Loucy (cell line): ENCODE measurements around the gene SERPINB6.

Experiments used
- H2AFZ ChIP-seq: fragments of 200-600 bp; sonication (generic); 2 replicates; pipeline ENCODE4 v1.6.0; 2016; ENCODE audit warnings: antibody characterized with exemption, mild to moderate bottlenecking, low read length, moderate library complexity
- H3F3A ChIP-seq: fragments of 200-600 bp; 2 replicates; pipeline ENCODE4 v1.6.0; 2016; ENCODE audit warnings: antibody characterized with exemption, low read depth, mild to moderate bottlenecking
- H3K27me3 ChIP-seq: fragments of 200-600 bp; sonication (generic); 2 replicates; pipeline ENCODE4 v1.6.1; 2014; ENCODE audit warnings: low read length, mild to moderate bottlenecking; ENCODE audit not compliant: insufficient read depth, poor library complexity, severe bottlenecking
- H3K36me3 ChIP-seq: fragments of 200-600 bp; sonication (generic); 2 replicates; pipeline ENCODE4 v1.6.1; 2016; ENCODE audit warnings: low read length; ENCODE audit not compliant: insufficient read depth
- H3K4me1 ChIP-seq: fragments of 200-600 bp; sonication (generic); 2 replicates; pipeline ENCODE4 v1.5.1; 2014; ENCODE audit warnings: low read length, mild to moderate bottlenecking; ENCODE audit not compliant: insufficient read depth, poor library complexity, severe bottlenecking
- H3K4me2 ChIP-seq: fragments of 200-600 bp; sonication (generic); 2 replicates; pipeline ENCODE4 v1.6.0; 2014; ENCODE audit warnings: antibody characterized with exemption, low read length, low read depth, mild to moderate bottlenecking; ENCODE audit not compliant: poor library complexity, severe bottlenecking
- H3K4me3 ChIP-seq: fragments of 200-600 bp; sonication (generic); 2 replicates; pipeline ENCODE4 v1.5.1; 2014; ENCODE audit warnings: low read length, mild to moderate bottlenecking, mixed read lengths; ENCODE audit not compliant: poor library complexity, severe bottlenecking
- H3K79me2 ChIP-seq: fragments of 200-600 bp; sonication (generic); 2 replicates; pipeline ENCODE4 v1.6.1; 2014; ENCODE audit warnings: low read length; ENCODE audit not compliant: insufficient read depth
- H3K9ac ChIP-seq: fragments of 200-600 bp; sonication (generic); 2 replicates; pipeline ENCODE4 v1.6.0; 2014; ENCODE audit warnings: mild to moderate bottlenecking, low read depth, low read length, moderate library complexity; ENCODE audit not compliant: poor library complexity, severe bottlenecking
- H3K9me2 ChIP-seq: fragments of 200-600 bp; sonication (generic); replicated peaks from 2 replicates; pipeline ENCODE4 v1.6.1; 2016; ENCODE audit warnings: low read depth, low read length, mixed read lengths
- H3K9me3 ChIP-seq: fragments of 200-600 bp; sonication (generic); 2 replicates; pipeline ENCODE4 v1.6.1; 2014; ENCODE audit warnings: mild to moderate bottlenecking, antibody characterized with exemption, low read length, low read depth; ENCODE audit not compliant: insufficient read depth
- H4K20me1 ChIP-seq: fragments of 200-600 bp; sonication (generic); 2 replicates; pipeline ENCODE4 v1.6.0; 2014; ENCODE audit warnings: antibody characterized with exemption, low read length, mild to moderate bottlenecking; ENCODE audit not compliant: insufficient read depth, poor library complexity, severe bottlenecking
- CTCF ChIP-seq: fragments of 200-600 bp; sonication (generic); conservative IDR thresholded peaks from 2 replicates; pipeline ENCODE4 v1.5.1; 2014; ENCODE audit warnings: mild to moderate bottlenecking, antibody characterized with exemption, low read length
- EZH2phosphoT487 ChIP-seq: fragments of 200-600 bp; IDR thresholded peaks from 2 replicates; pipeline ENCODE4 v1.6.1; 2018; ENCODE audit warnings: antibody characterized with exemption, mild to moderate bottlenecking, moderate library complexity, borderline replicate concordance

The SERPINB6 gene

DNA sequence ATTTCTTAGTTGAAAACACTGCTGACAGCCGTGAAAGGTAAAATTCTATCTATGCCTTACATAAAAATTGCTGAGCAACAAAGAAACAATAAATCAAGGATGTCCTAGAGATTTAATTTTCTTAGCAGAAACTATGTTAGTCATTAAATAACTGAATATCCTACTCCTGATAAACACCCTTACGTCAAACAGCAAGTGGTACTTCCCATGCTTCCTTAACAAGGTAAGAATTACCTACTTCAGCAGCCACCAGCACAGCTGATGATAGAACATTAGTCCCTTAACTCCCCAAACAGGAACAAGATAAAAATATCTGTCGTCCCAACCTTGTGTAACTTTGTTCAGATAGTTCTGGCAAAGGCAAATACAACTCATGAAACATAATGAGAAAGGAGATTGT, 8.7 kb downstream of the SERPINB6 start:
- no peaks in the 10 kb centered on the region for H3K27me3 ChIP-seq

GRCh38 chr6:2962004-2962403, 9.4 kb downstream of the SERPINB6 start:
- TF ChIP-seq EZH2phosphoT487: no peak
- TF ChIP-seq CTCF: no peak
- Histone ChIP-seq H3K9me2 (no peaks in the 10 kb centered on the region), H3K4me2 (no peak overlapping the region), H3K27me3 (no peaks in the 10 kb centered on the region), H3K79me2 (no peaks in the 10 kb centered on the region), H3K9ac (no peak overlapping the region), H3K36me3 (no peaks in the 10 kb centered on the region), H3K4me1 (peaks cover 3% of the 10 kb centered on the region), H4K20me1 (no peaks in the 10 kb centered on the region), H3K4me3 (no peak overlapping the region), H3K9me3 (no peaks in the 10 kb centered on the region), H2AFZ (no peak overlapping the region), H3F3A (no peaks in the 10 kb centered on the region)

More for the DNA sequence above, 8.7 kb downstream of the SERPINB6 start:
- Histone ChIP-seq H3K36me3 (no peaks in the 10 kb centered on the region), H3K4me2 (no peak overlapping the region), H3F3A (no peaks in the 10 kb centered on the region), H3K4me1 (peaks cover 10% of the 10 kb centered on the region), H3K4me3 (no peak overlapping the region), H3K9me3 (no peaks in the 10 kb centered on the region), H3K9ac (no peak overlapping the region), H3K79me2 (no peaks in the 10 kb centered on the region), H4K20me1 (no peaks in the 10 kb centered on the region), H3K9me2 (no peaks in the 10 kb centered on the region), H2AFZ (no peak overlapping the region)
- no peak for TF ChIP-seq EZH2phosphoT487
- no peak for TF ChIP-seq CTCF

DNA sequence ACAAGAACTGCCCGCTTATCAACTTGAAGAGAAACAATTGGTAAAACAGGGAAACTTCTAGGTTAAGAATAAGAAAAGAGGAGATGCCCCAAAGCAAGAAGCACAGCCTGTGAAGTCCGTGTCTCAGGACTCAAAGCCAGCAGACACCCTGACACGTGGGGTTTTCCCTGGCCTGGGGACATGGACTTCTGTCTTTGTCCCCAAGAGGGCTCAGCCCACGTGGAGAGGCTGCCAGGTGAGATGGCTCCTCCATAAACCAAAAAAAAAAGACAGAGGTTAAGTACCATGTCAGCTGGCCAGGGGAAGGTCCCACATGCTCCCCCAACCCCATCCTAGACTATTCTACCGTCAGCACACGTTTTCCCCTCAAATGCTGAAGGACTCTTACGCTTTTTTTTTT, 9.9 kb downstream of the SERPINB6 start:
- H3K9me2 ChIP-seq: no peaks in the 10 kb centered on the region
- H3K79me2 ChIP-seq: no peaks in the 10 kb centered on the region
- no peak overlapping the region for H2AFZ ChIP-seq
- no peak overlapping the region for H3K4me2 ChIP-seq
- no peaks in the 10 kb centered on the region for H3F3A ChIP-seq
- H3K4me3 ChIP-seq: no peak overlapping the region
- no peaks in the 10 kb centered on the region for H3K9me3 ChIP-seq
- no peaks in the 10 kb centered on the region for H3K4me1 ChIP-seq
- H3K36me3 ChIP-seq: no peaks in the 10 kb centered on the region
- no peaks in the 10 kb centered on the region for H3K27me3 ChIP-seq
- no peaks in the 10 kb centered on the region for H4K20me1 ChIP-seq
- H3K9ac ChIP-seq: no peak overlapping the region
- no peak for TF ChIP-seq CTCF
- TF ChIP-seq EZH2phosphoT487: no peak
